NAMALWA (cell line): ENCODE data around the gene SLC22A16.
"Not testable (repeated sequence)": the region's sequence is repeated elsewhere in the genome, so short reads cannot be mapped to it uniquely, and the experiment has no call there.

ENCODE experiments used
- DNase-seq: peaks from one replicate; pipeline ENCODE4 v3.0.0-alpha.2; 2015; ENCODE audit warnings: low spot score

Gene SLC22A16, protein sequence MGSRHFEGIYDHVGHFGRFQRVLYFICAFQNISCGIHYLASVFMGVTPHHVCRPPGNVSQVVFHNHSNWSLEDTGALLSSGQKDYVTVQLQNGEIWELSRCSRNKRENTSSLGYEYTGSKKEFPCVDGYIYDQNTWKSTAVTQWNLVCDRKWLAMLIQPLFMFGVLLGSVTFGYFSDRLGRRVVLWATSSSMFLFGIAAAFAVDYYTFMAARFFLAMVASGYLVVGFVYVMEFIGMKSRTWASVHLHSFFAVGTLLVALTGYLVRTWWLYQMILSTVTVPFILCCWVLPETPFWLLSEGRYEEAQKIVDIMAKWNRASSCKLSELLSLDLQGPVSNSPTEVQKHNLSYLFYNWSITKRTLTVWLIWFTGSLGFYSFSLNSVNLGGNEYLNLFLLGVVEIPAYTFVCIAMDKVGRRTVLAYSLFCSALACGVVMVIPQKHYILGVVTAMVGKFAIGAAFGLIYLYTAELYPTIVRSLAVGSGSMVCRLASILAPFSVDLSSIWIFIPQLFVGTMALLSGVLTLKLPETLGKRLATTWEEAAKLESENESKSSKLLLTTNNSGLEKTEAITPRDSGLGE

DNA sequence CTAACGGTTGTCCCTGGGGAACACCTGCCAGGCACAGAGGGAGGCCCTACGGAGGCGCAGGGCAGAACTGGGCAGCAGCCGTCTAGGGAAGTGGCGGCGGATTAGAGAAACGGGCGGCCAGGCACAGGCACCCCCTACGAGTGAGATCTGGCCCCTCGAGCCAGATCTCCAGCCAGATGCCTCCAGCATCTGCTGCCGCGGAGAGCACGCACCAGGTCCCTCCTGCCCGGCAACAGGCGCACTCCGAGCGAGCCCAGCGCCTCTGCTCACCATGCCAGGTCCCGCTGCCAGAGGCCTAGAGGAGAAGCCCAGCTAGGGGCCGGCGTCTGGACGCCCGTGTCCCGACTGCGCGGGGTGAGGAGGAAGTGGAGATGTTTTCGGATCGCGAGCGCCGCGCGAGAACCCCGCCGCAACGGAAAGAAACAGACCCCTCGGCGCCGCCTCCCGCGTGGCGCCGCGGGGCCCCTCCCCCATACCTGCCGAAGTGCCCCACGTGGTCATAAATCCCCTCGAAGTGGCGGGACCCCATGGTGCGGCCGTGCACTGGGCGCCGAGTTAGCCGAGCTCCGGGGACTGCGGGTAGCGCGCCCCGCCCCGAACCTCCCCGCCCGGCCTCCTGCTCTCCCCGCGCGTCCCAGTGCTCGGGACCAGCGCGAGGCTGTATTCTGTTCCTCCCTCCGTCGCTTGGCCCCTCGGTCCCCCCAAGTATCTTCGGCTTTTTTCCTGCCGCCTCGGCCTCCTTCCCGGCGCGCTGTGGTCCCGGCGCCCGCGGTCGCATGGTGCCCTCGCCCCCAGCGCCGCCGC lies at the start of gene SLC22A16:
SLC22A16 (minus strand) TSS at position 568 of the 804 bp plus-strand sequence; CDS start at position 529, 39 bp downstream.
- no peak for DNase-seq

DNA sequence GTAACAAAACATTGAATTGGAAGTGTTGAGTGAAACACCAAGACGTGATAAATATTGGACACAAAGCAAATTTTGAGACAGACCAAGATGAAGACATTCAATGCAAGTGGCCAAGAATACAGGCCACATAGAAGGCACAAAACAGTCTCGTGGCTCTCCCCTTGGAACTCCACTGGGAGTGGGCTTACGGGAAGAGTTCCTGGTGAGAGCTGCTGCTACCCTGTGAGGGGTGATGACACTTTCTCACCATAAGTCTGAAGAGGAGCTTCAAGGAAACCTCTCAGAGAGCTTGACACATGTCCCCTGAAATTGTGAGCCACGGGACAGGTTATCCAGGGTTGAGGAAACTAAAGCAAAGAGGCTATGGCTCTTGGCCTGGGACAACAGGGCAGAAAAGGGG lies 48.6 kb upstream of the SLC22A16 start:
- DNase-seq = no peak

DNA sequence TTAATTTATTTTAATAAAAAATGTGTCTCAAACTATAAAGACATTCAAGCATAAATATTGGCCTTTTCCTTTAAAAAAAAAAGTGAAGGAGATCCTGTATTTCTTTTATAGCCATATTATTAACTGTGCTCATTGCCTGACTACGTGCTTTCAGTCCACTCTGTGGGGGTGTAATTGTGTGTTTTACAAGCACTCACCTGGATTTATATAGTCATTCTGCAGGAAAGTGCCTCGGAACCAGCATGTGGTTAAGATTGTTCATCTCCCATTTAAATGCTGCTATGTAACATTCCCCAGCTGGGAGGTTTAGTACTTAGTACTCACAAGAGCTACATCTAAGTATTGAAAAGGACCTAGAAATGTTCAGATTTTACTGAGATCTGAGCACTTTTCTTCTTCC lies 47.9 kb upstream of the SLC22A16 start:
- no peak for DNase-seq

DNA sequence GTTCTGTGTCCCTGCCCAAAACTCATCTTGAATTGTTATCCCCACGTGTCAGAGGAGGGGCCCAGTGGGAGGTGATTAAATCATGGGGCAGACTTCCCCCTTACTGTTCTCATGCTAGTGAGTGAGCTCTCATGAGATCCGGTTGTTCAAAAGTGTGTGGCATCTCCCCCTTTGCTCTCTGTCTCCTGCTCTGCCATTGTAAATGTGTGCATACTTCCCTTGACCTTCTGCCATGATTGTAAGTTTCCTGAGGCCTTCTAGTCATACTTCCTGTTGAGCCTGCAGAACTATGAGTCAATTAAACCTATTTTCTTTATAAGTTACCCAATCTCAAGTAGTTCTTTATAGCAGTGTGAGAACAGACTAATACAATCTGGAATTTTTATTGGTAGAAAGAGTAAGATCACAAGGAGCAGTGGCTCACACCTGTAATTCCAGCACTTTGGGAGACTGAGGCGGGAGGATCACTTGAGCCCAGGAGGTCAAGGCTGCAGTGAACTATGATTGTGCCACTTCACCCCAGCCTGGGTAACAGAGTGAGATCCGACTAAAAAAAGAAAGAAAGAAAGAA lies 47.1 kb upstream of the SLC22A16 start:
- DNase-seq = no peak

DNA sequence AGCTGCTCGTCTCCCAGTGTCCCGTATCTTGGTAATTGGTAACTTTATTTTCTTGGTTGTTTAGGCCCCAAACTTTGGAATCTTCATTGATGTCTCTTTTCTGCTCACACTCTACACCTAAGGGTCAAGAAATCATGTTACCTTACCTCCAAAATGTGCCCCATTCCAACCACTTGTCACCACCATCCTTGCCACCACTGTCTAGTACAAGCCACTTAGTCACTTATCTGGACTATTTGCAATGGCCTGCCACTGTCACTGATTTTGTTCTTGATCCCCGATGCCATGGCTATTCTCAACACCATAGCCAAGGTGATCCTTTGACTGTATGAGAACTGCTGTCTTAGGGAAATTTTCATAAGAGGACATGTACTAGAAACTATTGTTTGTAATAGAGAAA lies 46.0 kb upstream of the SLC22A16 start:
- DNase-seq = no peak

DNA sequence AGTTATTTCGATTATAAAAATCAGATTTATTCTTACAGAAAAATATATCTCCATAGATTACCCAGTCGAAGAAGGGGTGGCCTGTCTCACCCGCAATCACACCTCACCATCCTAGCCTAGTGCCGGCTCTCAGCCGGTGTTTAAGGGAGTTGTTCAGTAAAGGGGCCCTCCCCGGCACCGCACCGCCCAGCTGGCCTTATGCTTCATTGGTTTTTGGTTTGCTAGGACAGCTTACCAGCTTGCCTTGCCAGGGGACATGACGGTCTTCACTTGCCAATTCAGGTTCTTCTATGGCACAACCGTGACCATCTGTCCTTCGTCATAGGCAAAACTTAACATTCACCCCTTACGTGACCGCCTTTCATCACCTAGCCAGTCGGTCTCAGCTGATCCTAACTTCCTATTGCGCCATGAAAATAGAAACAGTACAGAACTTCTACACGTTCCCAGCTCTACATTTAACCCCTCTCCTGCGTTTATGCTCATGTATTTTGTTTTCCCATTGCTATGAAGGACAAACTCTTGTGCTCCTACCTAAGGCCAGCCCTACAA lies 44.7 kb upstream of the SLC22A16 start:
- no peak for DNase-seq

DNA sequence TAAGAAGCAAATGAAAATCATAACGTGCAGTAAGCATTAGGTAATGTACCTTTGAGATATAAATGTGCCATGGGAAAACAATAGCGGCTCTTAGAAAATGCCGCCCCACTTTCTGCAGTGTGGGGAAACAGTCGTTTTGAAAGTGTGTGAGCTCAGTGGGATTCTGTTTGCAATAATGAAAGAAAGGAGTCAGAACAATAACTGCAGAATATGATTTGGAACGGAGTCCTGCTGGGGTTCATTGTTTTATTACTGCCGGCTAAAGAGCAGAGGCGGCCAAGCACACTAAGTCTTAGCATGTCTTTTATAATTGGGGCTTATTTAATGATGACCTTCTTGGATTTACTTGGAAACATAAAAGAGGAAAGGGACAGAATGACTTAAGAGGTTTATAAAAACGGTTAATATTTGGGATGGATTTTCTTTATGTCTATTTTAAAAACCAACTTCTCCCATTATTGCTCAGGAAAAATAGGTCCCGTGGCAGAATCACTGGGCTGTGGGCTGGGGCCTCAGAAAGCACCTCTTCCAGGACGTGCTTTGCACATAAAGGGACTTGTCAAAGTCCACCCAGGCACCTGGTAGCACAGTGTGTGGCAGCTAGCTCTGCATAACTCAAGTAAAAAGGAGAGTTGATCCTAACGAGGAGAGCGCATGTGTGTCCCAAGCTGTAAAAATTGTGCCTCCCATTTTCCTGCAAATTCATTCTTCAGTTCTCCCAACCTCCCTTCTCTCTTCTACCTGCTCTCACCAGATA lies 44.0 kb upstream of the SLC22A16 start:
- DNase-seq = no peak

DNA sequence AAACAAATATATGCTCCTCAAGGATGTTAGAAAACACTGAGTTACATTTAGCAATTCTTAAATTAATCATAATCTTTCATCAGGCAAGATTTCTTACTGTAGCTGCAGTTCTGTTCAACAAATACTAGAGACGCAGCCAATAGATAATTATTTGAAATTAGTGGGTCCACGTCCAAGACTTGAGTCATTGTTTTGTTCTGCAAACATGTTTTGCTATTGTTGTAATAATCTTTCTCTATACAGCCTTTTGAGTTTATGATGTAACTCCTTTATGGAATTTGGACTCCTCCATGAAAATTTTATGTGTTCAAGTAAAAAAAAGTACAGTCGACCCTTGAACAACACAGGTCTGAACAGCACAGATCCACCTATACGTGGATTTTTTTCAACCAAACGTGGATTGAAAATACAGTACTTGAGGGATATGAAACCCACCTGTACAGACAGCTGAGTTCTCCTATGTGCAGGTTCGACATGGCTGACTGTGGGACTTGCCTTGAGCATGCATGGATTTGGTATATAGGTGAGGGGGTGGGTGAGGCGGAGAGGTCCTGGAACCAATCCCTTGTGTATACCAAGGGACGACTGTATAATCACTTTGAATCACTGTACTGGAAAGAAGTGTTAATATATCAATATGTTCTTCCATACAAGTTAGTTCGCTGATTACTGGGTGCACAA lies 41.3 kb upstream of the SLC22A16 start:
- DNase-seq = no peak

DNA sequence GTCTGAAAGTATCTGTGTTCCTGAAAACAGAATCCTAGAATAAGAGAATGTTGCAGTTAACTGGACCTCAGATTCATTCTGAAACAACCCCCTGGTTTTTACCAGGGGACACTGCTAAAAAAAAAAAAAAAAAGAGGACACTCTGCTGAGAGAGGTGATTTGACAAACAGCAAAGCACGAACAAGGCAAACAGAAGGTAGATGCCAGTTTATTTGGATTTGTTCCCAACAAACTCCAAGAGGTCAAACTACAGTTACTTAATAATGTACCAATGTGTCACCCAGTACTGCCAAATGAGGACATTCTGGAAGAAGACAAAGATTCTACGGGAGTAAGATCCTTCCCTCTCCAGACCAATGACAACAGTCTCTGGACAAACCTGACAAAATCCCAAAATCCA lies 40.6 kb upstream of the SLC22A16 start:
- DNase-seq = no peak

DNA sequence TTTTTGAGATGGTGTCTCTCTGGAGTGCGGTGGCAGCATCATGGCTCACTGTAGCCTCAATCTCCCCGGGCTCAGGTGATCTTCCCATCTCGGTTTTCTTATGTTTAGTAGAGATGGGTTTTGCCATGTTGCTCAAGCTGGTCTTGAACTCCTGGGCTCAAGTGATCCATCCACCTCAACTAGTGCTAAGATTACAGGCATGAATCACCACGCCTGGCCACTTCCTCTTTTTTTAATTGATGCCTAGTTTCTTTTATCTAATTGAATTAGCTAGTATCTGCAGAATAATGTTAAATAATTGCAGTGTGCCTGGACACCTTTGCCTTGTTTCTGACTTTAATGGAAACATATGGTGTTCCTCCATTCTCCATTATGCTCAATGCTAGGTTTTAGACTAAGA lies 38.4 kb upstream of the SLC22A16 start:
- DNase-seq = peak; percentile 13

DNA sequence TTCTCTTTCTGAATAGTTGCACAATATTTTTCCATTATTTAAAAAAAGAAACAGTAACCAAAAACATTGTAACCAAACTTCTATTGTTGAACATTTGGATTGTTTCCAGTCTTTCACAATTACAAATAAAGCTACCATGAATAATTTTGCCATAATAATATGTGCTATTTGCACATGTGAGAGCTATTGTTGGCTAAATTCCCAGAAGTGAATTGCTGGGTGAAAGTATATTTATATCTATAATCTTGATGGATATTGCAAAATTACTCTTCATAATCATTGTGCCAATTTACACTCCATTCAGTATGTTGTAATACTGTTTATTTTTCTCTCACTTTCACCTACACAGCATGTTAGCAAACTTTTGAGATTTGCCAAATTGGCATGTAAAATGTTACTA lies 36.6 kb upstream of the SLC22A16 start:
- DNase-seq = no peak

DNA sequence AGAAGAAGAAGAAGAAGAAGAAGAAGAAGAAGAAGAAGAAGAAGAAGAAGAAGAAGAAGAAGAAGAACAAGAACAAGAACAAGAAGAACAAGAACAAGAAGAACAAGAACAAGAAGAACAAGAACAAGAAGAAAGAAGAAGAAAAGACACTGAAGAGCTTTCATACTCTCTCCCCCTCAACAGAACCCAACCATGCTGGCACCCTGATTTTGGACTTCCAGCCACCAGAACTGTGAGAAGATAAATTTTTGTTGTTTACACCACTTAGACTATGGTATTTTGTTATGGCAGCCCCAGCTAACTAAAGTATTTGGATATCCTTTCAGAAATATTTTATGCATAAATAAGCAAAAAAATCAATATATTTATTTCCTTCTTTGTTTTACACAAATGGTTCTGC lies 36.1 kb upstream of the SLC22A16 start:
- DNase-seq = not testable (repeated sequence)

DNA sequence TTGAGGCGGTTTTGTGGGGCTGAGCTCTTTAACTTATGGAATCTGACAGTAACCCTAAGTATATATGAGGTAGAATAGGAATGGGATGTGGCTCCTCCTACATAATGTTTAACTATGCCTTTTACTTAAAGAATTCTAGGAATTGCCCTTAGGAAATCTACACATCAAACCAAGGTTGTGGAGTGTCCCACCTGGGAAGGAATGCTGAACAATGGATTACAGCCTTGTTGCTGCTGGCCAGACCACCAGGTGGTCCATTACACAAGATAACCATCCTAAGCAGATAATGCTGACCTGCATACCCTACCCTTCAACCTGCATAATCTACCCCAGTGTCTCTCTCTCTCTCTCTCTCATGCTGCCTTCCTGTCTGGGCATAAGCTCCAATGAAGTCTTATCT lies 35.0 kb upstream of the SLC22A16 start:
- DNase-seq = no peak

DNA sequence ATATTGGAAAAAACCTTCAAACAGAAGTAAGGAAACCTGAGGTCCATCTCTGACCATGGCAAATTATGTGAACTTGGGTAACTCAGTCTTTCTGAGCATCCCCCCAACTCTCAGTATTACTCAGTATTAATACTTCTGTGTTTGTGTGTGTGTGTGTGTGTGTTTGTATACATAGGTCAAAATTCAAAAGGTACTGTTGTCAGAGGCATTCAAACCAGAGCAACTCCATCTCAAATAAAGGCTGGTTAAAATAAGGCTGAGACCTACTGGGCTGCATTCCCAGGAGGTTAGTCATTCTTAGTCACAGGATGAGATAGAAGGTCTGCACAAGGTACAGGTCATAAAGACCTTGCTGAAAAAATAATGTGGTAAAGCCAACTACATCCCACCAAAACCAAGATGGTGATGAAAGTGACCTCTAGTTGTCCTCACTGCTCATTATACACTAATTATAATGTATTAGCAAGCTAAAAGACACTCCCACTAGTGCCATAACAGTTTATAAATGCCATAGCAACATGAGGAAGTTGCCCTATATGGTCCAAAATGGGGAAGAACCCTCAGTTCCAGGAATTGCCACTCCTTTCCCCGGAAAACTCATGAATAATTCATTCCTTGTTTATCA lies 33.3 kb upstream of the SLC22A16 start:
- no peak for DNase-seq

DNA sequence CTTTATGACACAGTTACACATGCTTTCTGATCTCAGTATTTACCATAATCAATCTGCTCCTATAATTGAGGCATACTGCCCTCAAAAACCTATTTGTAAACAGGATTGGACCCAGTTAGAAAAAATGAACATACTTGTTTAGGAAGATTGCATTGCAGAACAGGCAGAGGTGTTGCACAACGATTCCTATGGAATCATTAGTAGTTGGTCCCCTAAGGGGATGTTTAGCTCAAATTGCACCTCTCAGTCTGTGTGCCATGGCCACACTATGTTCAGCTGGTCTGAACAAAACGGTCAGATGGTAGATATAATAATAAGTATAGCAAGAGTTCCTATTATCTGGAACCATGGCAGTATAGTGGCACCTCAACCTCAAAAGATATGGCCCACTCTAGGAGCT lies 28.5 kb upstream of the SLC22A16 start:
- not testable (repeated sequence) for DNase-seq

DNA sequence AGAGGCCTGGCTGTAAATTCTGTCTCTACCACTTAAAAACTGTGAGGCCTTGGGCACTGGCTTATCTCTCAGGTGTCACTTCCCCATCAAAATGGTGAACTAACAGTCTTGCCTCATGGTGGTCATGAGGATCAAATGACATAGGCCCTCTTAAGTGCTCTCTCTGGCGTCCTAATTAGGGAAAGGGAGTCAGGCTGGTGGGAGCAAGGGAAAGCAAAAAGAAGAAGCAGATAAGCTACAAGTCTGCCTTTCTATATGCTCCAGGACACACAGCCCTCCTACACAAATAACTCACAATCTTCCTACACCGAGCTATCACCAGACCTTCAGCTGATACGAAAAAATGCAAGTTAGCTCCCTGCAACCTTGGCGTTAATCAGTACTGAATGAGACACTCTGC lies 19.5 kb upstream of the SLC22A16 start:
- DNase-seq = no peak

DNA sequence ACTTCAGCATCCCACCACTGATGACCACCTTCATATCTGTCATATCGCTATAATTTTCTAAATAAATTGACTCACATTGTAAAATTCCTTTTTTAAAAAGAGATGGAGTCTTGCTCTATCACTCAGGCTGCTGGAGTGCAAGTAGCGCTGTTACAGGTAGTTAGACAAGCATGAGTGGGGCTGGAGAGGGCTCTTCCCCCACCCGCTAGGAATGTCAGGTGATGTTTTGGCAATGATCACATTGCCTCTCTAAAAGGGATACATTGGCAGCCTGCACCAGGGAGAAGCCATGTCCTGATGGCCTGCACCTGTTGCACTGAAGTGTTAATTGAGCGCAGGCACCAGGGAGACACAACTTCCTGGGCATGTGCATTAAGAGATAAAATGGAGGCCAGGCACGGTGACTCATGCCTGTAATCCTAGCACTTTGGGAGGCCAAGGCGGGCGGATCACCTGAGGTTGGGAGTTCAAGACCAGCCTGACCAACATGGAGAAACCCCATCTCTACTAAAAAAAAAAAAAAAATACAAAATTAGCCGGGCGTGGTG lies 16.9 kb upstream of the SLC22A16 start:
- DNase-seq = no peak

DNA sequence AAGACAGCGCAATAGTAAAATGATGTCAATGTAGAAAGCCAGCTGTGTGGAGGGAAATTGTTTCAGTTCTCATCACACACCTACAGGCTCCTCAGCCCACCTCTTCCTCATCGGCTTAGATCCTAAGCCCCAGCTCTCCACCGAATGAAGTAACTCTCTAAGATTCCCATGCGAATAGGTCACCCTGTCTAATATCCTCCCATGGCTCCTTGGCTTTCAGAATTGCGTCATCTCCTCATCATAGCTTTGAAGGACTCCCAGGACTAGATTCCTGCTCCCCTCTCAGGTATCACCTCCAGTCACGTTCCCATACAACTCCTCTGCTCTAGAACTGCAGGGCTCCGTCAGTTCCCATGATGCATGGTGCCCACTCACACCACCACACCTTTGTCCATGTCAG lies 16.2 kb upstream of the SLC22A16 start:
- no peak for DNase-seq

DNA sequence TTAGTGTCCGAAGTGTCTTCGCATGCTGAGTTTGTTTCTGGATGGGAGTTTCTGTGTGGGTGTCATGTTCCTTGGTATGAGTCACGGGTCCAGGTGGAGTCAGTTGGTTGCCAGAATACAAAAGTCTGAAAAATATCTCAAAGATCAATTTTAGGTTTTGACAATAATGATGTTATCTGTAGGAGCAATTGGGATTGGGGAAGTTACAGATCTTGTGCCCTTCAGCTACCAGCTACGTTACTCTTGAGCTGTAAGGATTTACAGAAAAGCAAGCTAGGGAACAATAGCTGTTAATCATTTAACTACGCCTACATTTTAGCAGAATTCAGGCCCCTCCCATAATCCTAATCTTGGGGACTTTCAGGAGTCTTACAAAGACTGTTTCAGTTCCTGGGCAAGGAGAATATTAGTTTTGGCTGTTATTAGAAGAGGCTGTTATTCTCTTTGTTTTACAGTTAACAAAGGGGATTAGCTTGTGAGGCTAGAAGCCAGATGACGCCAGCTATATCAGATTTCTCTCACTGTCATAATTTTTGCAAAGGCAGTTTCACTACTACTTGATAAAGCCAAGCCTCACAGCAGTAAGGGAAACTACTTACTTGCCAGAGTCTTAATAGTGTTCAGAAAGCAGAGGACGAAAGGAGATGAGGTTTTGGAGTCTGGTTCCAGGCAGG lies 15.4 kb upstream of the SLC22A16 start:
- DNase-seq = no peak

DNA sequence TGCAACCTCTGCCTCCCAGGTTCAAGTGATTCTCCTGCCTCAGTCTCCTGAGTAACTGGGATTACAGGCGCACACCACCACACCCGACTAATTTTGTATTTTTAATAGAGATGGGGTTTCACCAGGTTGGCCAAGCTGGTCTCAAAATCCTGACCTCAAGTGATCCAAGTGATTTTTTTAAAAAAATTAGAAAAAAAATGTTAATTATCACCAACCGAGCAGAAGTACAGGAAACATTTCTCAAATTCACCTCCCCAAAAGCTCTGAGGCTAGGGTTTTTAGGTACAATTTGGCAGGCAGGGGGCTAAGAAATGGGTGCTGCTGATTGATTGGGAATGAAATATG lies 14.9 kb upstream of the SLC22A16 start:
- no peak for DNase-seq
